ENCODE results near the gene CALM3.

DNA sequence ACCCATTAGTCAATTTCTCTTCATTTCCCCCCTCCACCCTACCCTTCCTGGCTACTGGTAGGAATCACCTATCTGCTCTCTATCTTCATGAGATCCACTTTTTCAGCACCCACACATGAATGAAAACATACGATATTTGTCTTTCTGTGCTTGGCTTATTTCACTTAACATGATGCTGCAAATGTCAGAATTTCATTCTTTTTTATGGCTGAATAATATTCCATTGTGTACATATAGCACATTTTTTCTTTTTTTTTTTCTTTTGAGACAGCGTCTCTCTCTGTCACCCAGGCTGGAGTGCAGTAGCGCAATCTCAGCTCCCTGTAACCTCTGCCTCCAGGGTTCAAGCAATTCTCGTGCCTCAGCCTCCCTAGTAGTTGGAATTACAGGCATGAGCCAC is 9.9 kb upstream of the CALM3 start:
- no peak for TF ChIP-seq POLR2A (IDR thresholded peaks at IDR 0.05)
- TF ChIP-seq, protein P1, sequence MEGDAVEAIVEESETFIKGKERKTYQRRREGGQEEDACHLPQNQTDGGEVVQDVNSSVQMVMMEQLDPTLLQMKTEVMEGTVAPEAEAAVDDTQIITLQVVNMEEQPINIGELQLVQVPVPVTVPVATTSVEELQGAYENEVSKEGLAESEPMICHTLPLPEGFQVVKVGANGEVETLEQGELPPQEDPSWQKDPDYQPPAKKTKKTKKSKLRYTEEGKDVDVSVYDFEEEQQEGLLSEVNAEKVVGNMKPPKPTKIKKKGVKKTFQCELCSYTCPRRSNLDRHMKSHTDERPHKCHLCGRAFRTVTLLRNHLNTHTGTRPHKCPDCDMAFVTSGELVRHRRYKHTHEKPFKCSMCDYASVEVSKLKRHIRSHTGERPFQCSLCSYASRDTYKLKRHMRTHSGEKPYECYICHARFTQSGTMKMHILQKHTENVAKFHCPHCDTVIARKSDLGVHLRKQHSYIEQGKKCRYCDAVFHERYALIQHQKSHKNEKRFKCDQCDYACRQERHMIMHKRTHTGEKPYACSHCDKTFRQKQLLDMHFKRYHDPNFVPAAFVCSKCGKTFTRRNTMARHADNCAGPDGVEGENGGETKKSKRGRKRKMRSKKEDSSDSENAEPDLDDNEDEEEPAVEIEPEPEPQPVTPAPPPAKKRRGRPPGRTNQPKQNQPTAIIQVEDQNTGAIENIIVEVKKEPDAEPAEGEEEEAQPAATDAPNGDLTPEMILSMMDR (IDR thresholded peaks at IDR 0.05): no peak
